Pancreas (tissue), 10 donors: ENCODE measurements around the gene CDCP2. TPM values are rescaled to one million over a fixed set of nuclear protein-coding genes. Genes with fewer than 3 reads are reported as not detected.
A peak's percentile ranks its signal among the peaks of the same experiment; 100 is the strongest.

Source experiments
- ATAC-seq, 4 donors: fragments of 200-7000 bp; cut with Tn5 transposase; one replicate each; pipeline versions ENCODE4 v1.8.0 to v1.9.1; 2020; ENCODE audit warnings: mild to moderate bottlenecking in 4 of 4, moderate library complexity in 4 of 4
- DNase-seq, 6 donors: peaks; one replicate each; pipeline ENCODE4 v3.0.0-alpha.2; 2020
- FAIRE-seq: peaks from 2 replicates; lab custom pipeline; 2012; peaks lifted over from hg19 to GRCh38; lab: Jason Lieb, UNC
- H3K27ac ChIP-seq, 4 donors: fragments of 200-600 bp; sonication (generic); 1 replicate in 3 of 4; 2 replicates in 1 of 4; pipeline versions ENCODE4 v1.5.0 to v1.8.0; 2020
- H3K27me3 ChIP-seq, 4 donors: fragments of 200-600 bp; one replicate each; pipeline ENCODE4 v1.8.0; 2021
- H3K36me3 ChIP-seq, 3 donors: fragments of 200-600 bp; sonication (generic) in 1 of 3; one replicate each; pipeline versions ENCODE4 v1.5.0 to v1.8.0; 2020 to 2021
- H3K4me1 ChIP-seq, 3 donors: fragments of 200-600 bp; one replicate each; pipeline ENCODE4 v1.8.0; 2021
- H3K4me3 ChIP-seq, 4 donors: fragments of 200-600 bp; sonication (generic) in 2 of 4; one replicate each; pipeline versions ENCODE4 v1.5.0 to v1.8.0; 2020 to 2021
- H3K9me3 ChIP-seq, 4 donors: fragments of 200-600 bp; one replicate each; pipeline ENCODE4 v1.8.0; 2021
- WGBS, 2 donors: extraction: QIAGEN DNeasy Blood & Tissue Kit; methylation state at CpG; one replicate each; pipeline ENCODE4 v1.1.7; 2013; 5-methylcytosine and 5-hydroxymethylcytosine counted together
- intact Hi-C, 3 donors: fragments of 100-400 bp; cut with DNase I; formaldehyde crosslinking; loops; one replicate each; pipeline versions ENCODE4 v1.11.1 to v1.14.2; 2022
- polyA plus RNA-seq, 2 donors: library from polyadenylated mRNA; stranded (reverse); fragments of 200-250 nt; gene quantifications; one replicate each; pipeline ENCODE4 v1.2.3, GENCODE V29; 2013
- total RNA-seq, 6 donors: library from RNA; stranded (reverse); fragmentation: NEBNext Ultra II Directional in 4 of 6; extraction: Animal tissue kit (Norgen Biotek cat#: 25700) in 4 of 6; gene quantifications; one replicate each; pipeline versions ENCODE4 v1.2.1 to v1.2.4, GENCODE V29; 2021 to 2023
- TF ChIP-seq, protein P1 (sequence below), 4 donors: fragments of 200-600 bp; sonication (generic) in 3 of 4; IDR thresholded peaks; one replicate each; pipeline versions ENCODE4 v1.5.0 to v1.8.0; 2021; ENCODE audit warnings: antibody characterized with exemption in 4 of 4
- donor health status: healthy with polysubstance abuse.
- donor health status: DM: no; HTN: no; CAD: no; lungs with moderate emphysema.
- donor health status: DM: no; HTN: no; CAD: no.
- donor health status: control.
- donor health status: control.
- donor health status: Bipolar disorder and iron deficiency.
- donor health status: DM: yes; HTN: yes; CAD: no.
- donor health status: DM: no; HTN: no; CAD: no.
- donor health status: DM: no; HTN: no; CAD: no.
- donor health status: DM: yes; HTN: yes; CAD: no.

Gene CDCP2
- total and polyA plus RNA-seq, 8 donors, result 0.08 TPM; not detected in 7

- no peak overlapping the region for H3K4me3 ChIP-seq
- no peak for FAIRE-seq
- TF ChIP-seq, protein P1, sequence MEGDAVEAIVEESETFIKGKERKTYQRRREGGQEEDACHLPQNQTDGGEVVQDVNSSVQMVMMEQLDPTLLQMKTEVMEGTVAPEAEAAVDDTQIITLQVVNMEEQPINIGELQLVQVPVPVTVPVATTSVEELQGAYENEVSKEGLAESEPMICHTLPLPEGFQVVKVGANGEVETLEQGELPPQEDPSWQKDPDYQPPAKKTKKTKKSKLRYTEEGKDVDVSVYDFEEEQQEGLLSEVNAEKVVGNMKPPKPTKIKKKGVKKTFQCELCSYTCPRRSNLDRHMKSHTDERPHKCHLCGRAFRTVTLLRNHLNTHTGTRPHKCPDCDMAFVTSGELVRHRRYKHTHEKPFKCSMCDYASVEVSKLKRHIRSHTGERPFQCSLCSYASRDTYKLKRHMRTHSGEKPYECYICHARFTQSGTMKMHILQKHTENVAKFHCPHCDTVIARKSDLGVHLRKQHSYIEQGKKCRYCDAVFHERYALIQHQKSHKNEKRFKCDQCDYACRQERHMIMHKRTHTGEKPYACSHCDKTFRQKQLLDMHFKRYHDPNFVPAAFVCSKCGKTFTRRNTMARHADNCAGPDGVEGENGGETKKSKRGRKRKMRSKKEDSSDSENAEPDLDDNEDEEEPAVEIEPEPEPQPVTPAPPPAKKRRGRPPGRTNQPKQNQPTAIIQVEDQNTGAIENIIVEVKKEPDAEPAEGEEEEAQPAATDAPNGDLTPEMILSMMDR (IDR thresholded peaks at IDR 0.05), result no peak
- peaks cover 4 to 33% (median 11%) of the 10 kb centered on the region in 3 donors for H3K4me1 ChIP-seq
- no peaks in the 10 kb centered on the region for H3K36me3 ChIP-seq
- H3K27me3 ChIP-seq, result no peaks in the 10 kb centered on the region
- ATAC-seq, result peak; percentile 32 to 55 (median 42)
- peak in 5 of 6 donors; percentile 68 to 79 (median 73) for DNase-seq
- intact Hi-C loops, result loop anchor here in 1 of 3 donors (5.0 to 10.0 kb wide), 2 partner anchors 280 to 368 kb away; partner anchors contain the start of gene SSBP3
- 21 to 22% methylated on average over 9 of the region's 9 CpGs for WGBS, 2 donors
- peak overlapping the region; percentile 0 to 83 (median 78) for H3K27ac ChIP-seq
- no peaks in the 10 kb centered on the region for H3K9me3 ChIP-seq
Measured at GRCh38 chr1:54124472-54124871, 28.3 kb downstream of the CDCP2 start.

DNA sequence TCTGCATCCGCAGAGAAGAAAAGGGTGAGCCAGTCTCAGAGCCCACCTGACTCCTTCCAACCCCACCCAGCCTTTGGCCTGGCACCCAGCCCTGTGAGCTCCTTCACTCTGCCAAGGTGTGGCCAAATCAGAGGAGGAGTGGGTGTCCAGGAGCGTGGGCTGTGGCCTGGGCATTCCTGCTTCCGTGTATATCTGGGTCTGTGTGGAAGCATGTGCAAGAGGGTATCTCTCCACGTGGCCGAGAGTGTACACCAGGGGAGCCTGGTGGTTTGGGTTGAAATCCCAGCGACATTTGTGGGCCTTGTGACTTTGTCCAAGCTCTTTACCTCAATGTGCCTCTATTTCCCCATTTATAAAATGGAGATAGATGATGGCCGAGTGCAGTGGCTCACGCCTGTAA lies 29.8 kb downstream of the CDCP2 start:
- Histone ChIP-seq H3K36me3 (no peaks in the 10 kb centered on the region), H3K4me1 (peaks cover 4 to 33% (median 11%) of the 10 kb centered on the region in 3 donors), H3K4me3 (no peak overlapping the region), H3K9me3 (no peaks in the 10 kb centered on the region), H3K27ac (no peak overlapping the region), H3K27me3 (no peaks in the 10 kb centered on the region)
- ATAC-seq (no peak), DNase-seq (no peak), FAIRE-seq (no peak)
- intact Hi-C loops, result loop anchor here in 1 of 3 donors (5.0 to 10.0 kb wide), 2 partner anchors 282 to 369 kb away; partner anchors contain the start of gene SSBP3
- TF ChIP-seq, protein P1 (IDR thresholded peaks at IDR 0.05), result no peak
- 91 to 94% methylated on average over 8 of the region's 8 CpGs for WGBS, 2 donors

DNA sequence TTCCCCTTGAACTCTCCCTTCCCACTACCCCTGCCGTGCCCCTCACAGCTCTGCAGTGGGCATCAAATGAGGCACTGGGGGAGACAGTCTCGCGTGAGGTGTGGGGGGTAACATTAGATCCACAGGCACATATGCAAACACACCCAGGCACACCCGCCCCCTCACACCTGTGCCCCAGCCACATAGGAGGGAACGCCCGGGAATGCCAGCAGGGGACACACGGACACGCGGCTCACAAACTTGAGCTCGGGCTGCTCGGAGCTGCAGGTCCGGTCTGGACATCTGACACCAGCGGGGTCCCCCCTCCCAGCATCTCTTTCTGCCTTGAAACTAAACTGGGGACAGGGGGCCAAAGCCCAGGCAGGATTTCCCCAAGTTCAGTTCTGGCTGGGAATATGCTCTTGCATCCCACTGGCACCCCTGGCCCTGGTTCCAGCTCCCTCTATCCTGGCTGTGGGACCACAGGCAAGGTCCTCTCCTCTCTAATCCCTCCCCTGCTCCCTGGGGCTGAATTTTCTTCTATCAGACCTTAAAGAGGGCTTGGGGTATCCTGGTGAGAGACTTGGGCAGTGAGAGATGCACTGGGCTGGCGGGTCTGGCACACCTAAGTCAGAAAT lies 30.6 kb downstream of the CDCP2 start:
- Histone ChIP-seq H3K27ac (peak overlapping the region in 1 of 4 donors; percentile 39), H3K27me3 (no peaks in the 10 kb centered on the region), H3K36me3 (no peaks in the 10 kb centered on the region), H3K4me3 (peak overlapping the region in 1 of 4 donors; percentile 33), H3K9me3 (no peaks in the 10 kb centered on the region), H3K4me1 (peaks cover 4 to 33% (median 11%) of the 10 kb centered on the region in 3 donors)
- intact Hi-C loops, result loop anchor here in 1 of 3 donors (5.0 to 10.0 kb wide), 2 partner anchors 283 to 370 kb away; partner anchors contain the start of gene SSBP3
- ATAC-seq, result no peak
- no peak for FAIRE-seq
- 45 to 49% methylated on average over 13 to 14 of the region's 14 CpGs for WGBS, 2 donors
- no peak for DNase-seq
- TF ChIP-seq, protein P1 (IDR thresholded peaks at IDR 0.05), result no peak

DNA sequence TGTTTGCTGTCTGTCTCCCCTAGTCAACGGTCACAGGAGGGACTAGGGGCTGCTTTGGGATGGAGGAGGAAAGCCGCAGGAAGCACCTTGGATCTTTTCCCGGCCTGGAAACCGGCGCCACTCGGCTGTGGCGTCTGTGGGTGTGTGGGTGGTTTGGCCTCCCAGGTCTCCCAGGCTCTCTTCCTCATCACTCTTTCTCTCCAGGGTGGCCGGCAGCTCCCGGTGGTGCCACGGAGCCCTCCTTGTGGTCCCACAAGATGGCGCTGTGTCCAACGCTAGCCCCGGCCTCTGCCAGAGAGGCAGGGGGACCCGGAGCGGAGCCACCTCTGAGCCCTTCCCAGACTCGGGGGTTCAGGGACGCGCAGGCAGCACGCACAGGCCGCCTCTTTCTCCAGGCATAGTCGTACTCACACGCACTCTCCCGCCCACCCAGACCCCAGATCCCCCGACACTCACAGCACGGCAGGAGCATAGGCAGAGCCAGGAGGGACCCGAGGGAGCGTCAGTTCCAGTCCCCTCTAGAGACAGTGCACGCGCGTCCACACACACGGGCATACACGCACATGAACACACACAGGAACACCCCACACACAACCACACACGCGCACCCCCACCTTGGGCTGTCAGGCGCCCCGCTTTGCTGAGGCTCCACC lies 31.2 kb downstream of the CDCP2 start:
- 10 to 11% methylated on average over 27 to 36 of the region's 36 CpGs for WGBS, 2 donors
- H3K27ac ChIP-seq, result peak overlapping the region in 2 of 4 donors; percentile 39 to 44
- H3K4me1 ChIP-seq, result peaks cover 4 to 33% (median 11%) of the 10 kb centered on the region in 3 donors
- no peaks in the 10 kb centered on the region for H3K27me3 ChIP-seq
- FAIRE-seq (no peak), DNase-seq (peak; percentile 76 to 94 (median 85)), ATAC-seq (peak; percentile 55 to 88 (median 78))
- H3K4me3 ChIP-seq, result peak overlapping the region in 2 of 4 donors; percentile 10 to 33
- TF ChIP-seq, protein P1 (IDR thresholded peaks at IDR 0.05), result peak; percentile 62 to 83 (median 67)
- H3K9me3 ChIP-seq, result no peaks in the 10 kb centered on the region
- intact Hi-C loops, result loop anchor here in 1 of 3 donors (5.0 to 10.0 kb wide), 2 partner anchors 283 to 371 kb away; partner anchors contain the start of gene SSBP3
- no peaks in the 10 kb centered on the region for H3K36me3 ChIP-seq
